Hepatocyte (in vitro differentiated cells): ENCODE data around the gene SPOCK3. TPM values are rescaled to one million over a fixed set of nuclear protein-coding genes. Genes with fewer than 3 reads are reported as not detected.

Experiments used
- DNase-seq: peaks from one replicate; pipeline ENCODE4 v3.0.0-alpha.2; 2016; ENCODE audit warnings: low spot score
- H2AFZ ChIP-seq: fragments of 200-600 bp; sonication (generic); 2 replicates; pipeline ENCODE4 v1.6.0; 2016; ENCODE audit warnings: antibody characterized with exemption, mild to moderate bottlenecking
- H3K27ac ChIP-seq: fragments of 200-600 bp; sonication (generic); 2 replicates; pipeline ENCODE4 v1.5.1; 2016; ENCODE audit warnings: mild to moderate bottlenecking
- H3K27me3 ChIP-seq: fragments of 200-600 bp; sonication (generic); 2 replicates; pipeline ENCODE4 v1.6.1; 2016
- H3K36me3 ChIP-seq: fragments of 200-600 bp; sonication (generic); replicated peaks from 2 replicates; pipeline ENCODE4 v1.5.1; 2016; ENCODE audit warnings: low read depth; ENCODE audit not compliant: insufficient read depth
- H3K4me1 ChIP-seq: fragments of 200-600 bp; sonication (generic); 2 replicates; pipeline ENCODE4 v1.5.1; 2016; ENCODE audit warnings: mild to moderate bottlenecking, moderate library complexity; ENCODE audit not compliant: insufficient read depth
- H3K4me2 ChIP-seq: fragments of 200-600 bp; sonication (generic); 2 replicates; pipeline ENCODE4 v1.6.0; 2016
- H3K4me3 ChIP-seq: fragments of 200-600 bp; sonication (generic); 2 replicates; pipeline ENCODE4 v1.5.1; 2016; ENCODE audit warnings: mild to moderate bottlenecking
- H3K79me2 ChIP-seq: fragments of 200-600 bp; sonication (generic); 2 replicates; pipeline ENCODE4 v1.6.0; 2017; ENCODE audit warnings: mild to moderate bottlenecking
- H3K9me2 ChIP-seq: fragments of 200-600 bp; sonication (generic); replicated peaks from 2 replicates; pipeline ENCODE4 v1.6.0; 2017; ENCODE audit warnings: mild to moderate bottlenecking; ENCODE audit not compliant: insufficient read depth
- H3K9me3 ChIP-seq: fragments of 200-600 bp; sonication (generic); 2 replicates; pipeline ENCODE4 v1.5.1; 2016; ENCODE audit warnings: low read depth, mild to moderate bottlenecking
- H4K20me1 ChIP-seq: fragments of 200-600 bp; sonication (generic); 2 replicates; pipeline ENCODE4 v1.6.0; 2016; ENCODE audit warnings: mild to moderate bottlenecking; ENCODE audit not compliant: insufficient read depth, poor library complexity, severe bottlenecking
- CTCF ChIP-seq: fragments of 200-600 bp; sonication (generic); IDR thresholded peaks from 2 replicates; pipeline ENCODE4 v1.5.1; 2016; ENCODE audit warnings: antibody characterized with exemption, mild to moderate bottlenecking; ENCODE audit not compliant: poor library complexity
- EZH2 ChIP-seq: fragments of 200-600 bp; sonication (generic); IDR thresholded peaks from 2 replicates; pipeline ENCODE4 v1.6.1; 2016; ENCODE audit warnings: antibody characterized with exemption, mild to moderate bottlenecking, borderline replicate concordance
- EZH2phosphoT487 ChIP-seq: fragments of 200-600 bp; sonication (generic); IDR thresholded peaks from one replicate; pipeline ENCODE4 v1.6.1; 2018; ENCODE audit warnings: antibody characterized with exemption, mild to moderate bottlenecking, low read depth, moderate library complexity; ENCODE audit not compliant: unreplicated experiment, severe bottlenecking
- WGBS: methylation state at CpG from one replicate; pipeline ENCODE4 v1.1.6; 2016; ENCODE audit warnings: low lambda C conversion rate; ENCODE audit errors: missing lambda C conversion rate; 5-methylcytosine and 5-hydroxymethylcytosine counted together
- polyA plus RNA-seq: library from polyadenylated mRNA; unstranded; fragments of >200 nt; fragmentation: Nextera tagmentation; extraction: Ambion mirVana; gene quantifications from 2 replicates; pipeline ENCODE4 v1.2.1, GENCODE V29; 2016
- total RNA-seq: library from RNA; depleted of rRNA; stranded (reverse); fragments of >200 nt; gene quantifications from 2 replicates; pipeline ENCODE4 v1.2.3, GENCODE V29; 2014

SPOCK3 gene
- total and polyA plus RNA-seq, 2 experiments from 2014 or later: 3.0 to 3.4 TPM

GRCh38 chr4:166846939-166847338, 387.4 kb downstream of the SPOCK3 start:
- Histone ChIP-seq H3K27me3 (no peaks in the 10 kb centered on the region), H3K9me2 (no peaks in the 10 kb centered on the region), H3K36me3 (no peaks in the 10 kb centered on the region), H3K79me2 (no peaks in the 10 kb centered on the region), H3K9me3 (no peaks in the 10 kb centered on the region), H4K20me1 (no peaks in the 10 kb centered on the region), H3K4me1 (no peaks in the 10 kb centered on the region), H2AFZ (no peak overlapping the region), H3K4me3 (no peak overlapping the region), H3K4me2 (no peak overlapping the region), H3K27ac (no peak overlapping the region)
- DNase-seq: no peak
- TF ChIP-seq CTCF (no peak), EZH2phosphoT487 (no peak)

- H3K4me1 ChIP-seq: no peaks in the 10 kb centered on the region
- no peak for TF ChIP-seq EZH2
- TF ChIP-seq CTCF: no peak
- TF ChIP-seq EZH2phosphoT487: no peak
- H3K4me2 ChIP-seq: no peak overlapping the region
- DNase-seq: no peak
- no peaks in the 10 kb centered on the region for H3K9me2 ChIP-seq
- H3K27ac ChIP-seq: no peak overlapping the region
- 97% methylated on average over 23 of the region's 24 CpGs for WGBS
- H3K9me3 ChIP-seq: no peaks in the 10 kb centered on the region
- no peak overlapping the region for H3K4me3 ChIP-seq
- H2AFZ ChIP-seq: no peak overlapping the region
- no peaks in the 10 kb centered on the region for H4K20me1 ChIP-seq
- no peaks in the 10 kb centered on the region for H3K27me3 ChIP-seq
- H3K79me2 ChIP-seq: no peaks in the 10 kb centered on the region
- H3K36me3 ChIP-seq: no peaks in the 10 kb centered on the region
Observed at GRCh38 chr4:166842795-166843261, 391.5 kb downstream of the SPOCK3 start.

GRCh38 chr4:166839615-166840251, 394.6 kb downstream of the SPOCK3 start:
- whole genome bisulfite sequencing: 88% methylated on average over 4 of the region's 4 CpGs
- no peak overlapping the region for H3K27ac ChIP-seq
- DNase-seq: no peak

More at GRCh38 chr4:166839615-166840251, 394.6 kb downstream of the SPOCK3 start:
- Histone ChIP-seq H3K4me2 (no peak overlapping the region), H3K27me3 (no peaks in the 10 kb centered on the region), H3K36me3 (no peaks in the 10 kb centered on the region), H2AFZ (no peak overlapping the region), H3K79me2 (no peaks in the 10 kb centered on the region), H3K4me1 (no peaks in the 10 kb centered on the region), H3K9me2 (no peaks in the 10 kb centered on the region), H3K9me3 (no peaks in the 10 kb centered on the region), H4K20me1 (no peaks in the 10 kb centered on the region), H3K4me3 (no peak overlapping the region)
- no peak for TF ChIP-seq CTCF
- no peak for TF ChIP-seq EZH2
- TF ChIP-seq EZH2phosphoT487: no peak
